Stimulated activated CD4-positive, alpha-beta T cell treated with anti-CD3 and anti-CD28 coated beads, TNF-alpha, amount 100 ng/mL, for 48 hours (primary cell): ENCODE results near the gene COQ9.

Experiments
- DNase-seq, 3 donors: peaks; one replicate each; pipeline ENCODE4 v3.0.0-alpha.2; 2020; ENCODE audit warnings: low read depth in 3 of 3

Gene COQ9

DNA sequence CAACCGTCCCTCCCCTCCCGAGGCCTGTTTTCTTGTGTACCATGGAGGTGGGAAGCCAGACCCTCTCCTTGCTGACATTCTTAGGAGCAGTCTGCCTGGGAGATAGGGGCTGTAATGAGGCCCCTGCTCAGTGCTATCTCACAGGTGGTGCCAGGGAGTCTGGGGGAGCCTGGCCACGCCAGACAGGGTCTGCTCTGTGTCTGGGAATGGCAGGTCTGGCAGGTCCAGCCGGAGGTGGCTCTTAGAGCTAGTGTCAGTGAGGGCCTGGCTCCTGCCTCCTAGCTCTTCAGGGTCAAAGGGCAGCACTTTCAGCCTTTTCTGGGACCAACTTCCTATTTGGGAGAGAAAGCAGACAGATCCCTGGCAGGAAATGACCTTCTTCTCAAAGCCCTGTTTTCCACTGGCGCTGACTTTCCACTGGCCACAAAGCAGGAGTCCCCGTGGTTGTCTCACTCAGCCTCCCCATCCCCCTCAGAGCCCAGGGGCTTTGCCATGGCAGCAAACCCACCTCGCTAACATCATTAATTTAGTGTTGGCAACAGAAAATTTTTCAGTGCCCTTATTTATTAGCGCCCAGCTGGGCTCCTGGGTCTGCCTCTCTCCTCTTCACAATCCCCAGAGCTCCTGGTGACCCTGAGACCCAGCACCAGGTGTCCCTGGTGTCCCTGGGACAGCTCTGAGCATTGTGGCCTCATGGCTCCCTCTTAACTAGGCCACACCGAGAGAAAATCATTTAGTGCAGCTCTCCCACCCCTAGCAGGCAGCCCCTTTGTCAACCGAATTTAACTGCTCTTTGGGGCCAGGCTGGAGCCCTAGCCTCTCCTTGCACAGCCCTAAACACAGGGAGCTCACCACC is 63.0 kb downstream of the COQ9 start:
- no peak for DNase-seq
